GM19324 (cell line): ENCODE data around the gene PDXP.
A peak's percentile ranks its signal among the peaks of the same experiment; 100 is the strongest.

Experiments
- ATAC-seq: cut with Tn5 transposase; IDR thresholded peaks from one replicate; pipeline ENCODE4 v1.9.1; 2021; ENCODE audit warnings: mild to moderate bottlenecking, moderate library complexity; ENCODE audit not compliant: unreplicated experiment, low FRiP score

Gene PDXP

DNA sequence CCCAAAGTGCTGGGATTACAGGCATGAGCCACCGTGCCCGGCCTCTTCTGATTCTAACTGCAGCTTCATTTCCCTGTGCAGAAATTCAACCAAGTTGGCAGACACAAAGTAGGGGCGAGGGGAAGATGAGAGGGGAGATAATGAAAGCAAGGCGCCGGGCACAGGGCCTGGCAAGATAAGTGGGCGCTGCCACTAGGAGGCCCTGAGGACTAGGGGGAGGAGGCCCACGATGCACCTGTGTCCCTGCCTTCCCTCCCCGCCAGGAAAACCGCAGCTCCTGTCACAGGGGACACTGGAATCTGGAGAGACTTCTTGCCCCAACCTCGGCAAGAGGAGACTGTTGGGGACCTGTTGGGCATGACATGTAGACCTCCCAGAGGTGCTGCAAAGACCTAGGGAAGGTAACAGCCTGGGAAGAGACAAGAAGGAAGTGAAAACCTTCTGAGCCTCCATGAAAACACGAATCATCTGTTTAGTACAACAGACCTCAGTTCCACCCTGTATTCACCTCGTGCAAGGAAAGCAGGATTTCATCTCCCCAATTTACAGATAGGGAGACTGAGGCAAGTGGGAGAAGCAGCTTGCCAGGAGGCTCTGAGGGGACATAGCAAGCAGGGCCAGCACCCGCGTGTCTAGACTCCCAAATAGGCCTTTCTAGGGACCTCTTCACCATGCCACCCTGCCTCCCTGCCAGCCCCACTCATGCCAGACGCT, 13.8 kb downstream of the PDXP start:
- no peak for ATAC-seq

GRCh38 chr22:37672920-37673455, 14.5 kb downstream of the PDXP start:
- no peak for ATAC-seq

GRCh38 chr22:37674248-37674647, 15.7 kb downstream of the PDXP start:
- ATAC-seq, result no peak

DNA sequence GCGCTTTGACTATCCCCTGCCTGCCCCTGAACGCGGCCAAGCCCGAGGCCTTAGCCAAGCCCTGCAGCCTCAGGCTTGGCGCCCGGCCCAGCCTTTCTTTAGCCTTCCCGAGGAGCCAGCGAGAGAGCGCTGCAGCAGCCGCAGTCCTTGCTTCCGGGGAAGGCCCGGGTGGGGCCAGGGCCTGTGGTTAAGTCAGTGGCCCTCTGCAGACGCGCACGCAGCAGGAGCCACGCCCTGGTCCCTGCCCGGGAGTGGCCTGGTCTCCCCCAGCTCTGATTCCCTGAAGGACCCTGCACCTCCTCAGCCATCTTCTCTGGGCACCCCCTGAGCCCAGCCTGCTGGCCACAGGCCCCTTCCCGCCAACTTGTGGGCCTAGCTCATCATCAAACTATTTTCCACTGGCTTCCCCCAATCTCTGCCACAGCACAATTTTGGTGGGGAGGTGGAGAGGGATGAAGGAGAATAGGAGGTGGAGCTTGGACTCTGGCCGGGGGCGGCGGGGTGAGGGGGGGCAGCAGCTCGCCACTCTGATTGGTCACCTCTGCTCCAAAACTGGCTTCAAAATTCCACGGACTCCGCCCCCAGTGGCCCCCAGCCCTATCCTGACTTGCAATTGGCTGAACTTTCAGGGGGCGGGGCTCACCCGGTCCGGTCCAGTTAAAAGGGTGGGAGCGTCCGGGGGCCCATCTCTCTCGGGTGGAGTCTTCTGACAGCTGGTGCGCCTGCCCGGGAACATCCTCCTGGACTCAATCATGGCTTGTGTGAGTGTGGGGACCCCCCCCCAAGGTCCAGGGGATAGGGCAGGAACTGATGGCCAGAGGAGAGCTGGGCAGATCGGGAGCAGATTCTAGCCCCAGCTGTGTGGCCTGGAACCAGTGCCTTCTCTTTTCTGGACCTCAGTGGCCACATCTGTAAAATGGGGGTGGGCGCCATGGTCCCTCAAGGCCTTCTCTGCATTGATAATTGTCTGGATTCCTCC, 16.7 kb downstream of the PDXP start, which contains the start of gene LGALS1:
Gene LGALS1, plus strand, starts transcription at position 686 of the 979 bp plus-strand sequence. Its CDS starts 67 bp downstream, at position 753.
- peak; percentile 55 for ATAC-seq

DNA sequence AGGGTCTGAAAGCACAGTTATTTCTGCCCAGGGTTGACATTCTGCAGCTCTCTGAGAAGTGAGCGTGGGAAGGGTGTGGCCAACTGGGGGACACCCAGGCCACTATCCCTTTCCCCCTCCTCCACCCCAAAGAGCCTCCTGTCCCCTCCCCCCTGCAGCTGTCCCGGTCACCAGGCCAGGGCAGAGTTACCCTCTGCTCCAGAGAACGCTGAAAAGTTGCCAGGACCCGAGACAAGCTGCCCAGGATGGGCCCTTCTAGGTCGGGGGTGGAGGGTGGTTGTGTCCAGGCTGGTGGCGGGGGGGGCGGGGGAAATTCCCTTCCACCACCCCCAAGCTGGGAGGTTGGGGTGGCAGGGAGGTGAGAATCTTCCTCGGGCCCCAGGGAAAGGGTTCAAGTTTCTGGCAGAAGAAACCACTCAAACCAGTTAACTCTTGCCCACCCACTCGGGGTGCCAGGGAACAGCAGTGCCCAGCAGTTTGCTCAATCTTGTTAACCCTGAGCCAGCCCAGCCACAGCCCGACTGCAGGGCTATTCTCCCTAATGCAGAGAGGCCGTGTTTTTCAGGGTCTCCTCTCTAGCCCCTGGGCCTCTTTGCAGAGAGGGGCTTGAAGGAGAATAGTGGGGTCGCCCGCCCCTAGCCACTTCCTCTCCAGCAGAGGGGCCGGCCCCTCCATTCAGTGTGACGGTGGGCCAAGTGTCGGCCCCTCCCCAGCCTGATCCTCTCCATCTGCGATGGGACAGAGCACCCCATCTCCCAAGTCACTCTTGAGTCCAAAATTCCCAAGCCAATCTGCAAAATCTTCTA, 17.6 kb downstream of the PDXP start:
- ATAC-seq, result no peak

DNA sequence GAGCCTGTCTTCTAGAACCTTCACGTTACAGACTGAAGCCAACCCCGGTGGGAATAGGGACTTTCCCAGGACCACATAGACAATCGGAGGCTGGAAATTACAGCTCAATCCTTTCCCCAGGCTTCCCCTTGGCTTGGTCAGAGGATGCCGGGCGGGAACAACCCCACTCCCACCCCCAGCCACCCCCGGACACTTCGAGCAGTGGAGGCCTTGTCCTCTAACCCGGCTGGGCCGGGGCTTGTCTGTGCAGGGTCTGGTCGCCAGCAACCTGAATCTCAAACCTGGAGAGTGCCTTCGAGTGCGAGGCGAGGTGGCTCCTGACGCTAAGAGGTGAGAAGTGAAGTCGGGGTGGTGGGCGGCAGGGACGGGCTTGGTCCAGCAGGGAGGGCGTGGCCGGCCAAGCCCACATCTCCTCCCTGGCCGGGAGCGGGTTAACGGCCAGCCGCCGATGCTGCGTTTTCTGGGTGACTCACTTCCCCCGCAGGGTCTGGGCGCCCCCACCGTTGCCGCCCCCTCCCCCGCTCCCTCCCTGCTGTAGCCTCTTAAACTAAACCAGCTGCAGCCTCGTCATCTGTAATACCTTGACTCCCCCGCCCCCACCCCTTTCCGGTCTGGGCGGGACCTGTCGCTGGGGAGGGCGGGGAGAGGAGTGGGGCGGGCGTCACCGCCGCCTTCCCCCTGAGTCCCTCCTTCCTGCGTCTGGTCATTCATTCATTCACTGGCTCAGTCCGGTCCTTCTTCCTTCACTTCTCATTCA, 18.4 kb downstream of the PDXP start:
- peak; percentile 53 for ATAC-seq

- no peak for ATAC-seq
Observed at GRCh38 chr22:37677493-37677974, 19.0 kb downstream of the PDXP start.

GRCh38 chr22:37678372-37678771, 19.8 kb downstream of the PDXP start:
- ATAC-seq, result no peak

GRCh38 chr22:37679670-37680069, 21.1 kb downstream of the PDXP start:
- no peak for ATAC-seq

GRCh38 chr22:37680191-37680851, 21.8 kb downstream of the PDXP start:
- ATAC-seq, result no peak

DNA sequence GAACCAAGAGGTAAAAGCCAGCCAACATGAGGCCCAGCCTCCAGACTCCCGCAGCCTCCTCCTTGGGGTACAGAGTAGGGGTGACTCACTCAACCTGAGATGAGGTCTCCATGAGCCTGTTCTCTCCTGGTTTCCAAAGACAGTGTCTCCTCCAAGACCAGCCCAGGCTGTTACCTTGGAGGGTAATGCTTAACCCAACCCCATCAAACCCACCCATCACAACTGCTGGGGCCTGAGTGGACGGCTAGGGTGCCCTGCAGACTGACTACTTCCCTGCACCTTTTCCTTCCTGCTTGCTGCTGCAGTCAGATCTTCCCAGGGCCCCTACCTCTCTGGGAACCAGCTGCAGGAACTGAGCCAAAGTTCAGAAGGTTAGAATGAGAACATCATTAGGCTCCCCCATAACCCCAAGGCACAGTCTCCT, 22.5 kb downstream of the PDXP start:
- ATAC-seq, result no peak

DNA sequence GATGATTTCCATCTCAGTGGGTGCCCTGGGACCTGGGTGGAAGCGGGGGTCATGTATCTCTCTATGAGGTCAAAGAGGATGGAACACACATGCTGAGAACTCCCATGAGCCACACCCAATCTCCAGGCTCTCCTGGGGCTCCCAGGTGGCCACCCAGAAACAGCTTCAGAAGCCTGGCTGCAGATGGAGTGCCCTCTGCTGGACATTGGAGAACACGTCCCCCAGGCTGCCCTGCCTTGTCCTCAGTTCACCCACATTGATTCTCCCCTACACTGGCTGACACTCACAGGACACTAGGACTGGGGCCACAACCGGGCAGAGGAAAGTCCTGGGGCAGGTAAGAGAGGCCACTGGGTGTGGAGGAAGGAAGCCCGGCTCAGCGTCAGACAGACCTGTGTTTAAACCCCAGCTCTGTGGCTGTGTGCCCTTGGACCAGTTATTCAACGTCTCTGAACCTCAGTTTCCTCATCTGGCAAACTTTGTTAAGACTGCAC, 23.1 kb downstream of the PDXP start:
- ATAC-seq, result no peak

DNA sequence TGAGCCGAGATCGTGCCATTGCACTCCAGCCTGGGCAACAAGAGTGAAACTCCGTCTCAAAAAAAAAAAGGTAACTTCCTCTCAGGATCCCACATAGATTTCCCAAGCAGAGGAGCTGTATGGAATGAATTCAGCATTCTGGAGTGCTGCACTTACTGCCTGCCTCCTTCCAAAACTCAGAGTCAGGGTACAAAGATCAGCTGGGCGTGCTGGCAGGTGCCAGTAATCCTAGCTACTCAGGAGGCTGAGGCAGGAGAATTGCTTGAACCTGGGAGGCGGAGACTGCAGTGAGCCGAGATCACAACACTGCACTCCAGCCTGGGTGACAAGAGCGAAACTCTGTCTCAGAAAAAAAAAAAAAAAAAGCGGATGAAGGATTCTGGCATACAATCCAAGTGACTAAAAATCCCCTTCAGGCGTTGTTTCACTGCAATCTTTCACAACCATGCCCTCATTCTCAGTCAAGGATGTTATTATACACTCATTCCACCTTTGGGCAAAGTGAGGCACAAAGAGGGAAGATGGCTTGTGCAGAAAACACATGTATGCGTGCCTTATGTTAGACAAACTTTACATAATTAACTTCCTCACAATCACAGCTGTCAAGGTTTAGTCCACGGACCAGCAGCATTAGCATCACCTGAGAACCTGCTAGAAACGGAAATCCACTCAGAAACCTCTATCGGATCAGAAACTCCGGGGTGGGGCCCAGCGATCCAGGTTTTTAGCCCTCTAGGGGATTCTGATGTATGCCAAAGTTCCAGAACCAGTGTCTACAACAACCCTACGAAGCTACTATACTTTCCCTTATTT, 26.5 kb downstream of the PDXP start:
- no peak for ATAC-seq

DNA sequence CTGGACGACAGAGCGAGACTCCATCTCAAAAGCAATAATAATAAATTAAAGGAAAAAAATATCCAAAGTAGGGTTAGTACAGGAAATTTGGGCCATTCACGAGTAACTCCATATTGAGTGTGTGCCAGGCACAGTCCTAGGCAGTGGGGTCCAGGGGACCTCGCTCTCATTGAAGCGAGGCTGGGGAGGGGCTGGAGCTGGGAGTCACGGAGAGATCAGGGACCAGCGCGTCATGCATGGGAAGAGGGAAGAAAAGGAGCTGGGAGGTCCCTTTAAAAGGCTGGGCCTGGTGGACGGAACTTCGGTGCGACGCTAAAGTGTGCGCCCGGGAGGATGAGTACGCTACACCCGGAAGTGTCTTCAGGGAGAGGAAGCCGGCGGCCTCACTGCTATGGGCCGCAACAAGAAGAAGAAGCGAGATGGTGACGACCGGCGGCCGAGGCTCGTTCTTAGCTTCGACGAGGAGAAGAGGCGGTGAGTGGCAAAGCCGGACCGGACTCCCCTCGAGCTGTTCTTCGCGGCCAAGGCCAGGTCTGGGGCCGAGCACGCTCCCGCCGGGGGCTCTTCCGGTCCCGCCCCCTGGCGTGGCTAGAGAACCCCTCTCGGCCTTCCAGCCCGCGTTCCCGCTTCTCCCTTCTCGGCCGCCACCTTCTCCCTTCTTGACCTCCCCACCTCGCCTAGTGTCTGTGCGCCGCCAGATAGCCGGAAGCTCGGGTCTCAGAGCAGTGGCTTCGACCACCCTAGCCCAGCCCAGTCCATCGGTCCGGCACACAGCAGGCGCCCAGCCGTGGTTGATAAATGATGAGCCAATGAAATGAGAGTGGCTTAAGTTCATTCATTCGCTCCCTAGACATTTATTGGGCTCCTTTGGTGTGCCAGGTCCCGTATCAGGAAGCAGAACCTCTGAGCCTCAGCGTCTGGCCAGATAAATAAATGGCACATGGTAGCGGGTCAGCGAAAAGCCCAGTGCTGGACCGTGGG, 27.8 kb downstream of the PDXP start, which contains the start of gene NOL12:
Gene NOL12, plus strand, starts transcription at position 342 of the 981 bp plus-strand sequence. Its CDS starts 50 bp downstream, at position 392.
- ATAC-seq, result peak; percentile 84

DNA sequence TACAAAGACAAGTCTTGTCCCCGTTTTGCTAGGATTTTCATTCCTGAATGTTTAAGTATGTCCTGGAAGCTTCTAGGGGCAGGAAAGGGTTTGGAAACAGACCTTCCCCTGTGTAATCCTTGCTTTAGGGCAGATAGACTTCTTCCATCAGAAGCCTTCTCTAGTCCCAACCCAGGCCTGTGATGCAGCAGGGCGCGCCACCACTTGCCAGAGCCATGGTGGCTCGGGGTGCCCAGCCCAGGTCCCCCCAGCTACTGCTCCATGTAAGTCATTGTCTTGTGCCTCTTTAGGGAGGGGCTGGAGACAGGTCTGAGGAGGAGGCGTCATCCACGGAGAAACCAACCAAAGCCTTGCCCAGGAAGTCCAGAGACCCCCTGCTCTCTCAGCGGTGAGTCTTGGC, 31.9 kb downstream of the PDXP start:
- no peak for ATAC-seq

DNA sequence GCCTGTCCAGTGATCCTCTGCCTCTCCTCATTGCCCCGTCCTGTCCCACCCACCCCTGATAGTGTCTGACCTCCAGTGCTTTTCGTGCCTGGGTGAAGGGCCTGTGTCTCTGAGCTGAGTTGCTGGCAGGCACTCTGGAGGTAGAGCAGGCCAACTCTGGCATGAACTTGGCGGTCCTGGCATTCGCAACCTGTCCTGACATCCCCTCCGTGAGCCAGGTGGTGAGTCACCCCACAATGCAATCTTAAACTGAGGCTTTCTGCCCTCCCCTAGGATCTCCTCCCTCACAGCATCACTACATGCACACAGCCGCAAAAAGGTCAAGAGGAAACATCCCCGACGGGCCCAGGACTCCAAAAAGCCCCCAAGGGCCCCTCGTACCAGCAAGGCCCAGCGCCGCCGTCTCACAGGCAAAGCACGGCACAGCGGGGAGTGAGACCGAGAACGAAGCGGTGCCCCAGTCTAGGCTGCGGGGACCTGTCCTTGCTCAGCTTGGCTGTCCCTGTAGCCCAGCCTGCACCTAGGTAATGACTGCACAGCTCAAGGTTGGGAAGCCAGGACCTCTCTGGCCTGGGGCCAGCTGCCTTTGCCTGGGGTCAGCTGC, 32.5 kb downstream of the PDXP start:
- no peak for ATAC-seq
